Fibroblast of peridontal ligament (primary cell): ENCODE results near the gene CDCA3.

Experiments used
- DNase-seq: peaks from one replicate; pipeline ENCODE4 v3.0.0-alpha.2; 2010; ENCODE audit errors: extremely low read depth

The CDCA3 gene

GRCh38 chr12:6820166-6820565, 30.9 kb downstream of the CDCA3 start:
- DNase-seq: no peak

- DNase-seq: no peak
Observed at GRCh38 chr12:6819106-6820030, 31.7 kb downstream of the CDCA3 start.

- no peak for DNase-seq
Observed at GRCh38 chr12:6818645-6819044, 32.4 kb downstream of the CDCA3 start.

- no peak for DNase-seq
Observed at GRCh38 chr12:6818222-6818621, 32.9 kb downstream of the CDCA3 start.

GRCh38 chr12:6817662-6818157, 33.4 kb downstream of the CDCA3 start:
- DNase-seq: no peak

GRCh38 chr12:6817098-6817497, 34.0 kb downstream of the CDCA3 start:
- DNase-seq: no peak

- DNase-seq: no peak
Observed at GRCh38 chr12:6816598-6816997, 34.5 kb downstream of the CDCA3 start.

GRCh38 chr12:6813363-6813762, 37.7 kb downstream of the CDCA3 start:
- DNase-seq: no peak

GRCh38 chr12:6810758-6811157, 40.3 kb downstream of the CDCA3 start:
- DNase-seq: no peak

- DNase-seq: no peak
Observed at GRCh38 chr12:6809056-6809455, 42.0 kb downstream of the CDCA3 start.

- DNase-seq: no peak
Observed at GRCh38 chr12:6807170-6807569, 43.9 kb downstream of the CDCA3 start.

- no peak for DNase-seq
Observed at GRCh38 chr12:6799147-6799546, 51.9 kb downstream of the CDCA3 start.
